Adrenal gland (tissue), 12 donors: ENCODE measurements around the gene RIT2. TPM values are rescaled to one million over a fixed set of nuclear protein-coding genes. Genes with fewer than 3 reads are reported as not detected.

Experiments
- DNase-seq, 7 donors: peaks; one replicate each; pipeline ENCODE4 v3.0.0-alpha.2; 2019 to 2020
- H3K27ac ChIP-seq, 5 donors: fragments of 200-600 bp; sonication (generic) in 4 of 5; 1 replicate in 3 of 5; 2 replicates in 2 of 5; pipeline versions ENCODE4 v1.5.1 to v1.8.0; 2016 to 2020; ENCODE audit warnings: mild to moderate bottlenecking in 1 of 5
- H3K27me3 ChIP-seq: fragments of 200-600 bp; 2 replicates; pipeline ENCODE4 v1.8.0; 2021
- H3K36me3 ChIP-seq, 2 donors: fragments of 200-600 bp; replicated peaks in 1 of 2; 1 replicate in 1 of 2; 2 replicates in 1 of 2; pipeline versions ENCODE4 v1.5.1 to v1.8.0; 2018 to 2022
- H3K4me1 ChIP-seq, 2 donors: fragments of 200-600 bp; replicated peaks in 1 of 2; 1 replicate in 1 of 2; 2 replicates in 1 of 2; pipeline versions ENCODE4 v1.5.1 to v1.8.0; 2018 to 2021
- H3K4me3 ChIP-seq, 4 donors: fragments of 200-600 bp; sonication (generic) in 3 of 4; one replicate each; pipeline ENCODE4 v1.5.1; 2016 to 2018
- H3K9me3 ChIP-seq, 3 donors: fragments of 200-600 bp; sonication (generic) in 1 of 3; replicated peaks in 1 of 3; 1 replicate in 2 of 3; 2 replicates in 1 of 3; pipeline versions ENCODE4 v1.5.1 to v1.8.0; 2016 to 2021
- POLR2A ChIP-seq, 2 donors: fragments of 450-650 bp; IDR thresholded peaks; one replicate each; pipeline ENCODE4 v1.6.1; 2017; ENCODE audit warnings: antibody characterized with exemption in 2 of 2, mild to moderate bottlenecking in 2 of 2, moderate library complexity in 1 of 2
- WGBS, 4 donors: extraction: QIAGEN DNeasy Blood & Tissue Kit in 2 of 4; methylation state at CpG; one replicate each; pipeline versions ENCODE4 v1.1.5 to v1.1.7; 2013 to 2017; 5-methylcytosine and 5-hydroxymethylcytosine counted together
- intact Hi-C, 2 donors: fragments of 100-400 bp; cut with DNase I; formaldehyde crosslinking; loops; one replicate each; pipeline versions ENCODE4 v1.14.1 to v1.15.0; 2022 to 2023
- polyA plus RNA-seq, 3 donors: library from polyadenylated mRNA; stranded (reverse); fragments of 200-250 nt in 2 of 3; fragments of 350-450 nt in 1 of 3; fragmentation: Illumina TruSeq in 1 of 3; extraction: RNeasy Lipid Tissue Mini Kit (QIAGEN cat#74804) in 1 of 3; gene quantifications; one replicate each; pipeline ENCODE4 v1.2.3, GENCODE V29; 2013 to 2014
- total RNA-seq, 9 donors: library from RNA; depleted of rRNA in 4 of 9; stranded (reverse); fragments of >200 nt in 4 of 9; fragments of 120-200 nt in 1 of 9; fragmentation: NEBNext Ultra II Directional in 1 of 9; extraction: Animal tissue kit (Norgen Biotek cat#: 25700) in 1 of 9; gene quantifications; one replicate each; pipeline versions ENCODE4 v1.1.0 to v1.2.4, GENCODE V29; 2013 to 2023
- TF ChIP-seq, protein P1 (sequence below), 6 experiments: fragments of 450-650 bp in 4 of 6; fragments of 200-600 bp in 2 of 6; sonication (generic) in 1 of 6; IDR thresholded peaks; 1 replicate in 5 of 6; 2 replicates in 1 of 6; pipeline versions ENCODE4 v1.5.1 to v1.8.0; 2016 to 2021; ENCODE audit warnings: antibody characterized with exemption in 6 of 6, mild to moderate bottlenecking in 2 of 6, moderate library complexity in 1 of 6
- donor health status: healthy with polysubstance abuse.
- donor health status: Bipolar disorder and iron deficiency.
- donor health status: DM: yes; HTN: yes; CAD: no.
- donor health status: DM: no; HTN: no; CAD: no.
- donor health status: DM: no; HTN: no; CAD: no.
- donor health status: DM: yes; HTN: yes; CAD: no.

The RIT2 gene
- total and polyA plus RNA-seq, 12 donors, result 0.20 to 0.99 (median 0.28) TPM; not detected in 7

DNA sequence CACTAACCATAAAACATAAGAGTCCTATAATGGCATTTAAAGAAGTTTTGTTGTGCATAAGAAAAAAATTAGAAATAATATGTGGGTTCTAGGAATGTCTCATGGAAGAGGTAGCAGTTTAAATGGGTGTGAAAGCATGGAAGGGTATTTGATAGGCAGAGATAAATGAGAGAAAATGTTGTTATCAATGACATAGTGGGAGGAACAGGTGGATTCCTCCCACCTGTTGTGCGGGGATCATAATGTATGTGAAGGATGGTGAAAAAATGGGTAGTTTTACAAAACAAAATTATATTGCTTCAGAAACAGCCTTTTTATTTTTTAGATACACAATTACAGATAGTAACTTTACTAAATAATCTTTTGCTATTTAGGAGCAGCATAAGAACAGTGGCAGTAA, 41.7 kb downstream of the RIT2 start:
- H3K9me3 ChIP-seq, result no peaks in the 10 kb centered on the region
- H3K27me3 ChIP-seq, result no peaks in the 10 kb centered on the region
- TF ChIP-seq, protein P1, sequence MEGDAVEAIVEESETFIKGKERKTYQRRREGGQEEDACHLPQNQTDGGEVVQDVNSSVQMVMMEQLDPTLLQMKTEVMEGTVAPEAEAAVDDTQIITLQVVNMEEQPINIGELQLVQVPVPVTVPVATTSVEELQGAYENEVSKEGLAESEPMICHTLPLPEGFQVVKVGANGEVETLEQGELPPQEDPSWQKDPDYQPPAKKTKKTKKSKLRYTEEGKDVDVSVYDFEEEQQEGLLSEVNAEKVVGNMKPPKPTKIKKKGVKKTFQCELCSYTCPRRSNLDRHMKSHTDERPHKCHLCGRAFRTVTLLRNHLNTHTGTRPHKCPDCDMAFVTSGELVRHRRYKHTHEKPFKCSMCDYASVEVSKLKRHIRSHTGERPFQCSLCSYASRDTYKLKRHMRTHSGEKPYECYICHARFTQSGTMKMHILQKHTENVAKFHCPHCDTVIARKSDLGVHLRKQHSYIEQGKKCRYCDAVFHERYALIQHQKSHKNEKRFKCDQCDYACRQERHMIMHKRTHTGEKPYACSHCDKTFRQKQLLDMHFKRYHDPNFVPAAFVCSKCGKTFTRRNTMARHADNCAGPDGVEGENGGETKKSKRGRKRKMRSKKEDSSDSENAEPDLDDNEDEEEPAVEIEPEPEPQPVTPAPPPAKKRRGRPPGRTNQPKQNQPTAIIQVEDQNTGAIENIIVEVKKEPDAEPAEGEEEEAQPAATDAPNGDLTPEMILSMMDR (IDR thresholded peaks at IDR 0.05), result no peak
- TF ChIP-seq POLR2A (IDR thresholded peaks at IDR 0.05), result no peak
- H3K4me1 ChIP-seq, result no peaks in the 10 kb centered on the region
- H3K4me3 ChIP-seq, result no peak overlapping the region
- intact Hi-C loops, result no loop called here
- no peaks in the 10 kb centered on the region for H3K36me3 ChIP-seq
- H3K27ac ChIP-seq, result no peak overlapping the region
- no peak for DNase-seq
- 84 to 100% (median 91%) methylated on average over 1 of the region's 1 CpG for WGBS, 4 donors

DNA sequence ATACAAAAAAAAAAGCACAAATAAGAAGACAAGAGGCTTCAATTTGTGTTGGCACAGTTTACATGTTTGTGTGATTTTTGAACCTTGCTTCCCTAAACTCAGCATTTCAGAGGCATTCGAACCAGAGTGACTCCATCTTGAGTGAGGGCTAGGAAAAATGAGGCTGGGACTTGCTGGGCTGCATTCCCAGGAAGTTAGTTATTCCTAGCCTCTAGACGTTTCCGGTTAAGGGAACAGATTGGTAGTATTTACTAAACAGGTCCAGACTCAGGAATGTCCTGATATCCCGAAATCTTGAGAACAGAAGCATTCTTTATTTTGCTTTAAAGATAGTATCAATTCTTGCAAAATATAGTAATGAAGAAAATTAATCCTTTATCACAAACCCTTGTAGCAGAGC, 46.7 kb downstream of the RIT2 start:
- DNase-seq, result no peak
- TF ChIP-seq POLR2A (IDR thresholded peaks at IDR 0.05), result no peak
- no peaks in the 10 kb centered on the region for H3K36me3 ChIP-seq
- intact Hi-C loops, result no loop called here
- H3K9me3 ChIP-seq, result no peaks in the 10 kb centered on the region
- WGBS, 4 donors, result 41 to 74% (median 60%) methylated on average over 4 of the region's 4 CpGs
- no peak overlapping the region for H3K27ac ChIP-seq
- no peak overlapping the region for H3K4me3 ChIP-seq
- H3K4me1 ChIP-seq, result no peaks in the 10 kb centered on the region
- no peaks in the 10 kb centered on the region for H3K27me3 ChIP-seq

DNA sequence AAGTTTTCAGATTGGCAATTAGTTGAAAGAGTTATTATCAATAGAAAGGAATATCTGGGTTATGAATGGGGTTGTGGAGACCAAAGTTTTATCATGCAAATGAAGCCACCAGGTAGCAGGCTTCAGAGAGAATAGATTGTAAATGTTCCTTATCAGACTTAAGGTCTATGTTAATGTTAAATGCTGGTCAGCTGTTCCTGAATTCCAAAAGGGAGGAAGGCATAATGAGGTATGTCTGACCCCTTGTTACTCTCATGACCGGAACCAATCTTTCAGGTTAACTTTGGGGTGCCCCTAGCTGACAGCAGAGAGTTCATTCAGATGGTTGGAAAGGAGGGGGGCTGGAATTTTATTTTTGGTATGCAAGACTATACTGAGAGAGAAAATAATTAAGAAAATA, 47.9 kb downstream of the RIT2 start:
- no peak for DNase-seq
- Histone ChIP-seq H3K4me1 (no peaks in the 10 kb centered on the region), H3K27ac (no peak overlapping the region), H3K4me3 (no peak overlapping the region), H3K36me3 (no peaks in the 10 kb centered on the region), H3K9me3 (no peaks in the 10 kb centered on the region), H3K27me3 (no peaks in the 10 kb centered on the region)
- whole genome bisulfite sequencing, 4 donors, result 71 to 86% (median 80%) methylated on average over 1 of the region's 1 CpG
- intact Hi-C loops, result no loop called here
- TF ChIP-seq POLR2A (IDR thresholded peaks at IDR 0.05), result no peak
- TF ChIP-seq, protein P1 (IDR thresholded peaks at IDR 0.05), result no peak

DNA sequence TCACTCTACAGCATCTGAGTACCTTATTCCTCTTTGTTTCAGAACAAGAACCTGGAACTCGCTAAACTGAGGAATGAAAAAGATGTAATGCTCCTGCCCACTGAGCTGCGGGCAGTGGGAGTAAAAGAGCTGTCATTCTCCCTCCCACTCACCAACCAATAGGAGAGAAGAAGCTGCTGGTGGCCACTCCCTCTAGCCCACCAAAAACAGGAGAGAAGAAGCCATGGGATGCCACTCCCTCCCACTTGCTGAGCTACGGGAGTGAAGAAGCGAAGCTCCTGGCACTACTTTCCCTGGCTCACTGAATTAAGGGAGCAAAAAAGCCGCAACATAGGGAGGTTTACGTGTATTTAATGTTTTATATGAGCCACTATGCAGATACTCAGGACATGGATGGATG, 53.7 kb downstream of the RIT2 start:
- H3K4me3 ChIP-seq, result no peak overlapping the region
- intact Hi-C loops, result no loop called here

DNA sequence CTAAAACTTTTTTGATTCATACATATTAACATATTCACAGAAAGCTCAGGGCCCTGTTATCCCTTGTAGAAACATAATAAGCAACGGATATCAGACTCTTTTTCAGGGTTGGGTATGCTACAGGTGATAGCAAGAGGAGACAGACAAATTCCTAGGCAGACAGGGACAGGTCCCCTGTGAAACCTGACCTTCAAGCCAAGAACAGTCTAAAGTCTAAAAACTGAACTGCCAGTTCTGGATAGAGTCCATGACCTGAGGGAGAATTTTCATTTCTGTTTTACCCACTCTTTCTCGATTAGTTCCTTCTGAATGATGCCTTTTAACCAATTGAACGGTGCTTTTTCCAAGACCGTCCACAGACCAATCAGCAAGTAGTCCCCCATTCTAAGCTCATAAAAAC, 54.2 kb downstream of the RIT2 start:
- Histone ChIP-seq H3K9me3 (no peaks in the 10 kb centered on the region), H3K4me1 (no peaks in the 10 kb centered on the region), H3K4me3 (no peak overlapping the region), H3K27me3 (no peaks in the 10 kb centered on the region), H3K36me3 (no peaks in the 10 kb centered on the region), H3K27ac (no peak overlapping the region)
- TF ChIP-seq, protein P1 (IDR thresholded peaks at IDR 0.05), result no peak
- TF ChIP-seq POLR2A (IDR thresholded peaks at IDR 0.05), result no peak
- WGBS, 4 donors, result 66 to 81% (median 74%) methylated on average over 4 of the region's 4 CpGs
- intact Hi-C loops, result no loop called here
- no peak for DNase-seq

More for the DNA sequence above, 53.7 kb downstream of the RIT2 start:
- no peak for DNase-seq
- Histone ChIP-seq H3K9me3 (no peaks in the 10 kb centered on the region), H3K27me3 (no peaks in the 10 kb centered on the region), H3K4me1 (no peaks in the 10 kb centered on the region), H3K27ac (no peak overlapping the region), H3K36me3 (no peaks in the 10 kb centered on the region)
- TF ChIP-seq, protein P1 (IDR thresholded peaks at IDR 0.05), result no peak
- TF ChIP-seq POLR2A (IDR thresholded peaks at IDR 0.05), result no peak
- WGBS, 4 donors, result 85 to 94% (median 86%) methylated on average over 6 of the region's 6 CpGs
